ENCODE data around the gene ITPR2.

ITPR2 gene

GRCh38 chr12:26821212-26821701, 11.7 kb downstream of the ITPR2 start:
- no peak for DNase-seq

- no peak for DNase-seq
Observed at GRCh38 chr12:26818636-26819035, 14.4 kb downstream of the ITPR2 start.

- DNase-seq: no peak
Observed at GRCh38 chr12:26818201-26818600, 14.8 kb downstream of the ITPR2 start.

DNA sequence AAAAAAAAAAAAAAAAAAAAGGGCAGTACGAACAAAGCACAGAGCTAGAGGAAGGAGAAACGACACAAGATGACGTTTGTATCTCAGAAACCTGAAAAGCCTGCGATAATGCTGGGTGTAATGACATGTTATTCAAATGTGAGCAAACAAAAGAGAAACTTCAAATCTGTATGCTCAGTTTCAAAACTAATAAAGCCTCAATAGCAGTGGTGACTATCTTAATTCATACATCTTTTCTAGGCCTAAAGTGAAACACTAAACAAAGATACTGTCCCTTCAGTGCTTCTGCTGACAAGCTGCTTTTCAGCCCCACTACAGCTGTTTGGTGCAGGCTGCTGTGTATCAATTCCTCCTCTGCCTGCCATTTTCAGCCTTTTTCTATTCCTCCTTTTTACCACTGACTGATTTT, 15.8 kb downstream of the ITPR2 start:
- no peak for DNase-seq

- no peak for DNase-seq
Observed at GRCh38 chr12:26813812-26814211, 19.2 kb downstream of the ITPR2 start.

DNA sequence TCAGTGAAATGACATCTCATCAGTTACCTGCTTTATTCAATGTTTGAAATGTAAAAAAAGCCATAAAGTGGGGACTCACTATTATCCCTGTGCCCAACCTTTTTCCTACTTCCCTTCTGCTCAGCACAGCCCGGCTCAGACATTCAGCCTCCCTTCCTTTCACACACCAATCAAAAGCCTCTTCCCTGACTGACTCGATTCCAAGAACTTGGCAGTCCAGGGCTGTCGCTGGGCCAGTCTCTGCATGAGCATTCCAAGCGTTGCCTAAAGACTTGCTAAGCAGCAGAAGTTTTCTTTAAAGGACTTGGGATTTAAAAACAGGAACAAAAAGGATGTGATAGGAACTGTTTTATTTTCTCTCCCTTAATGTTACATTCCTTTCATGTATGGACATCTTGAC, 22.7 kb downstream of the ITPR2 start:
- DNase-seq: no peak

- DNase-seq: no peak
Observed at GRCh38 chr12:26809611-26810285, 23.2 kb downstream of the ITPR2 start.

DNA sequence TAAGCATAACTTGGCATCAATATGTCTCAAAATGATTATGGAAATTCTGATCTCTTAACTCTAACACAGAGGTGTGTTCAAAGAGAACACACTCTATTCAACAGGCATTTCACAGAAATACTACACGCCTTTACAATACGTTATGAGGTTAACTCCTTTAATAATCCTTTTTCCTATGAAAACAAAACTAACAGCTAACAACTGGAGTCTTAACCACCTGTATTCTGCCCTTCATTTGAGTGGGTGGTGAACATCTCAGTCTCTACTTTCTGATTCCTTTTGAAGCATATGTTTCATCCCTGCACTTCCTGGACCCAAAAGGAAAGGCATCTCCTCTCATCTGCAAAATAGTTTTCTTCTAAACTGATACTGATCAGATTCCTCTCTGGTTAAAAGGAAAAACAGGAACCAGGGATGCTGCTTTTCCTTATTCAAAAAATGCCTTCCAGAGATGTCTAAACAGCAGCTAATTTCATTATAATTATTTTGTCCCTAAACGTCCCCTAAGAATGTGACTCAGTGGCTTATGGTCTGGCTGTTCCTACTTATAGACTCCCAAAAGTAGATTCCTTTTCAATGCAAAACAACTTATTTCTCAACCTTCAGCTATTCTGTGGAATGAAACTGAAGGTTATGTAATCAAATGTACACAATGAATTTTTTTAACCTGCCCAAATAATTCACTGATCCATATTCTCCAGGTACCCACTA, 24.1 kb downstream of the ITPR2 start:
- no peak for DNase-seq

GRCh38 chr12:26807292-26807691, 25.7 kb downstream of the ITPR2 start:
- DNase-seq: no peak

DNA sequence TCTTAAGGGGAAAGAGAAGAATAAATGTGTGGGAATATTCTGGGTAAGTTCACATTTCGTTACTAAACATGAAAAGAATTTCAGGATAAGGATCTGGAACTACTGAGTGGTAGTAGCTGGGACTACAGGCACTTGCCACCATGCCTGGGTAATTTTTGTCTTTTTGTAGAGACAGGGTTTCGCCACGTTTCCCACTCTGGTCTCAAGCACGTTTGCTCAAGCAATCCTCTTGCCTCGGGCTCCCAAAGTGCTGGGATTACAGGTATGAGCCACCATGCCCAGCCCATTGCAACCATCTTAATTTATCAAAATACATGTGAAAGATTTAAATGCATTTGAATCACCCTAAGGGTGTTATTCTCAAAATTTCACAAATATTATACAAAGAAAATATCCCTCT, 26.4 kb downstream of the ITPR2 start:
- no peak for DNase-seq

DNA sequence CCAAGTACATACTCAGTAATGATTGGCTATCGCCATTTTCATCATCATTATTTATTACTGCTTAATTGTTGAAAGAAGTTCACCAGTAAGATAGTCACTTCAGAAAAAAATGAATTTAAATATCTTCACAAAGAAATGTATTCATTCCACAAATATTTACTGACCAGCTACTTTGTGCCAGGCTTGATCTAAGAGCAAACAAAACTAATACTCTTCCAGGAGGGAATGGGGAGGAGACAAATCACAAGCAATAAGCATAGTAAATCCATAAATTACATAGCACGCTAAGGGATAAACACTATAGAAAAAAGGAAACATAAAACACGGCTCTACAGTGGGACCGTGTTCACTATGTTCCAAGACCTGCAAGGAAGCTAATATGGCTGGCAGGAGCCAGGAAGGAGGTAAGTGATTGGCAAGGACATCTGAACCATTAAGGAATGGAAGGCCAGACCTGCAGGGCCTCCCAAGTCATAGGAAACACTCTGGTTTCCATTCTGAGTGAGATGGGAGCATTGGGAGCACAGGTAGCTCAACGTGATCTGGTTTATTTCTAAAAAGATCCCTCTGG, 27.5 kb downstream of the ITPR2 start:
- no peak for DNase-seq

DNA sequence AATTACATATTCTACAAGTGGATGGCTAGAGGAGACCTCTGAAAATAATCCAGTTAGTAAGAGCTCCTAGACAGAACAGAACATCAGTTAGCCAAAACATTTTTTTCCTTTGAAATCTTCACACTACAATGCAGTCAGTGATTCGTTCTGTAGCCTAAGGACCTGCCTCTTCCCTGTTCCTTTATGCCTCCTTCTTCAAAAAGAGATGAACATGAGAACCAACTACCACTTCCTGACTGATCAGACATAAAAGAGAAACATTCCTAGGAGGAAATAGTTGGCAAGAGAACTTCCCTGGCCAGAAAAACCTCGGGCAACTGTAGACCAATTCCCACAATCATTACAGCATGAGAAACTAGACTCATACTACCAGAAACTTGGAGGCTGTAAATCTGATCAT, 29.4 kb downstream of the ITPR2 start:
- no peak for DNase-seq

- DNase-seq: no peak
Observed at GRCh38 chr12:26801486-26801885, 31.5 kb downstream of the ITPR2 start.

DNA sequence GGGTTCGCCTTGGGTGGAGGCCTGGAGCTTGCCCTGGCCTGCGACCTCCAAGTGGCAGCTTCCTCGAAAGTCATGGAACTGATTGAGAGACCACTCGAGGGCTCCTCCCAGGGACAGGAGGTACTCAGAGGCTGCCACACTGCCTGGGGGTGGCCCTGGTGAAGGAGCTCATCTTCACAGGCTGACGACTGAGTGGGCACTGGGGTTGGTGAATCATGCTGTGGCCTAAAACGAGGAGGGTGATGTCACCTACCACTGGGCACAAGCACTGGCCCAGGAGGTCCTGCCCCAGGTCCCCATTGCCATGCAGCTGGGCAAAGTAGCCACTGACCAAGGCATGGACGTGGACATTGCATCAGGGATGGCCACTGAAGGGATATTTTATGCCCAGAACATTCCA, 32.1 kb downstream of the ITPR2 start:
- no peak for DNase-seq

DNA sequence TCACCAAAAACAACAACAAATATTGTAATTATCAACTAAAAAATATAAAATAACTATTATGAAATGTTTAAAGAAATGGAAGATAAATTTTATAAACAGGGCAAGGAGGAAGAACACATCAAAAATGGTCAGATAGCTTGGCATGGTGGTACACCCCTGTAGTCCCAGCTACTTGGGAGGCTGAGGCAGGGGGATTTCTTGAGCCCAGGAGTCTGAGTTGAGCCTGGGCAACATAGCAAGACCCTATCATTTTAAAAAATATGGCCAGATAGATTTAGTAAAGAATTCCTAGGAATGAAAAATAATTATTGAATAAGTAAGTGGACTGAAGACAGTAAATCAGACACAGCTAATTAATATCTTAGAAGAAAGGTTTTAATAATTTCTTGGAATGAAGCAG, 32.6 kb downstream of the ITPR2 start:
- no peak for DNase-seq

- DNase-seq: no peak
Observed at GRCh38 chr12:26799741-26800140, 33.3 kb downstream of the ITPR2 start.

- no peak for DNase-seq
Observed at GRCh38 chr12:26798640-26799039, 34.4 kb downstream of the ITPR2 start.

GRCh38 chr12:26798023-26798422, 35.0 kb downstream of the ITPR2 start:
- DNase-seq: no peak

DNA sequence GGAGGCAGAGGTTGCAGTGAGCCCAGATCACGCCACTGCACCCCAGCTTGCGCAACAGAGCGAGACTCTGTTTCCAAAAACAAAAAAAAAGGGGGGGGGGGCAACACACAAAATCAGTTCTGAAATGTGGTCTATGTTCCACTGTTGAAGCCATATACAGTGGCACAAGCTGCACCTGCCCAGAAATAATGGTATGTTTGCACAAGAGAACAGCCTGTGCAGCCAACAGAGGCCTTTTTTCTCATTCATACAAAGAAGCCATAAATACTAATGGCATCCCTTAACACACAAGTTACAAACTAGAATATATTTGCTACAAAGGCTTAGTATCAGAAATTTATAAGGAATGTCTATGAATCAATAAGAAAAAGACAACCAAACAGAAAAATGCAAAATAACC, 37.1 kb downstream of the ITPR2 start:
- DNase-seq: no peak

DNA sequence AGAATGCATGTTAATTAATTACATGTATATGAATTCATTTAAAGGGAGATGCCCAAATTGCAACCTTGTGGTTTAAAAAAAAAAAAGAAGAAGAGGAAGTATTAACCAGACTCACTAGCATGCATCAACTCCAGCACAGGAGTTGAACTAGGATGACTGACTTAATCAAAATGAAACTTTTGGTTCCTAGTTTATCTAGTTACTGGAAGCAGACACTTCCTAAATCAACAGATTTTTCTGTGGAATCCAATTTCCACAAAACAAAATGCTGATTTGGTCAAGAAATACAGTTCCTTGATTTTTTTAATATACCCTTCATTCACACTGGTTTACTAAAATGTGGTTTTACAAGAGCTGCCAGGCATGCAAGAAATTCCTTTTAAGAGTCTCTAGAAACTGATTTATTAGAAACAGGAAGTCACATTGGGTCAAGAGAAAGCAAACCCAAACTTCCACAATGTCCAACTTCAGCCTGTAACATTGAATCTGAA, 41.6 kb downstream of the ITPR2 start:
- no peak for DNase-seq

DNA sequence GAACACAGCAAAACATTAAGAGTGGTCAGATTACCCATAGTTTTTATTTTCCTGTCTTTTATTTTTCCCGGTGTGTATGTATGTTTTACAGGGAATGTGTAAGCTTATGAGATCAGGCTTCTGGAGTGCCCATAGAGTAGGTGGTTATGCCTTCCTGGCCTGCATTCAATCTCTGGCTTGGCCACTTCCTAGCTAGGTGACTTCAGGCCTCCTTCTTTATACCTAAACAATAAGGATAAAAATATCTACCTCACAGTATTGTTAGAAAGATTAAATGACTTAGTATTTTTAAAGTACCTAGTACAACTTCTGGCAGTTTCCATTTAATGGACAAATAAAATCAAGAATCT, 42.4 kb downstream of the ITPR2 start:
- DNase-seq: no peak

- no peak for DNase-seq
Observed at GRCh38 chr12:26789731-26790644, 43.0 kb downstream of the ITPR2 start.

DNA sequence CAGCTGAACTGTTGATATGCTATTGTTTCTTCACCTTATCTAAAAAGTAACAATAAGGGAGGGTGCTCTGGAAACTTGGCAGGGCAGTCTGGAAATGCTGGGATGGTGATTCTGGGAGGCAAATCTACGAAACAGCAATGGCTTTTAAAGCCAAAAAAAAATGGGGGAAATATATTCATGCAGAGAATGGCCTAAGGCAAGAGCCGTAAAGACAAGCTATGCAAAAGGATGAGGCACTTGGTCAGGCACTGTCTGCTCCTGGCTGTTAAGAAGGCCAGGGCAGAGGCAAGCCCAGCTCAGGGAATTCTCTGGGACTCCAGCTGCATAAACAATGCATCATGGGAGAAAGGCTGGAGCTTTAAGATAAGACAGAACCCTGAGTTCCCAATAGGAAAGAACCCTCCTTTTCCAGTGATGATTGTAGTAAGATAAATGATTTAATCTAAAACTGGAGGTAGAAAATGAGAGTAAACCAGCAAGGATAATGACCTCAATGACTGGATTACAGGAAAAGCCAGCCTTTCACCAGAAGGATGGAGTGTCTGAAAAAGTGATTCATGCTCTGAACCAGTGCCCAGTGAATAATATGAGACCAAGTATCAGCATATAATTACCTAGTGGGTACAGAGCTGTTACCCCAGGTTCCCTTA, 46.0 kb downstream of the ITPR2 start:
- no peak for DNase-seq
